Epidermal melanocyte (primary cell): ENCODE measurements around the gene RASAL2.

Experiments
- DNase-seq: peaks from one replicate; pipeline ENCODE4 v3.0.0; 2011; ENCODE audit warnings: low spot score; ENCODE audit not compliant: insufficient read length

Gene RASAL2

GRCh38 chr1:178093951-178094738 is at the start of gene RASAL2:
RASAL2 (plus strand) TSS chr1:178094104; CDS start chr1:178094493, 389 bp downstream.
- DNase-seq = peak; percentile 60

- no peak for DNase-seq
Measured at GRCh38 chr1:178046591-178047270, 47.2 kb upstream of the RASAL2 start.

- DNase-seq = no peak
Measured at GRCh38 chr1:178047403-178048093, 46.4 kb upstream of the RASAL2 start.

- DNase-seq = no peak
Measured at GRCh38 chr1:178048426-178048825, 45.5 kb upstream of the RASAL2 start.

- no peak for DNase-seq
Measured at GRCh38 chr1:178048883-178049282, 45.0 kb upstream of the RASAL2 start.

GRCh38 chr1:178050084-178050483 is 43.8 kb upstream of the RASAL2 start:
- no peak for DNase-seq

- no peak for DNase-seq
Measured at GRCh38 chr1:178051071-178051470, 42.8 kb upstream of the RASAL2 start.

GRCh38 chr1:178052650-178053461 is 41.0 kb upstream of the RASAL2 start:
- no peak for DNase-seq

- peak; percentile 22 for DNase-seq
Measured at GRCh38 chr1:178055093-178055492, 38.8 kb upstream of the RASAL2 start.

GRCh38 chr1:178055779-178056471 is 38.0 kb upstream of the RASAL2 start:
- DNase-seq = no peak

- no peak for DNase-seq
Measured at GRCh38 chr1:178057141-178057765, 36.7 kb upstream of the RASAL2 start.

- DNase-seq = no peak
Measured at GRCh38 chr1:178057912-178058534, 35.9 kb upstream of the RASAL2 start.

- no peak for DNase-seq
Measured at GRCh38 chr1:178060789-178061556, 32.9 kb upstream of the RASAL2 start.

GRCh38 chr1:178061620-178062019 is 32.3 kb upstream of the RASAL2 start:
- DNase-seq = no peak

- DNase-seq = no peak
Measured at GRCh38 chr1:178064191-178064821, 29.6 kb upstream of the RASAL2 start.

GRCh38 chr1:178065250-178065649 is 28.7 kb upstream of the RASAL2 start:
- DNase-seq = no peak

- DNase-seq = no peak
Measured at GRCh38 chr1:178066296-178066907, 27.5 kb upstream of the RASAL2 start.
